HG03159 (cell line): ENCODE measurements around the gene PDZRN3.

ENCODE experiments used
- ATAC-seq: cut with Tn5 transposase; IDR thresholded peaks from one replicate; pipeline ENCODE4 v1.9.1; 2021; ENCODE audit warnings: mild to moderate bottlenecking, moderate library complexity; ENCODE audit not compliant: unreplicated experiment

PDZRN3 gene

GRCh38 chr3:73561494-73561893 lies 63.2 kb downstream of the PDZRN3 start:
- ATAC-seq = no peak

GRCh38 chr3:73559749-73560148 lies 65.0 kb downstream of the PDZRN3 start:
- no peak for ATAC-seq

- no peak for ATAC-seq
Measured at GRCh38 chr3:73558727-73559075, 66.0 kb downstream of the PDZRN3 start.

- ATAC-seq = no peak
Measured at GRCh38 chr3:73557986-73558726, 66.6 kb downstream of the PDZRN3 start.

- no peak for ATAC-seq
Measured at GRCh38 chr3:73556520-73557372, 68.0 kb downstream of the PDZRN3 start.

- ATAC-seq = no peak
Measured at GRCh38 chr3:73555076-73555475, 69.7 kb downstream of the PDZRN3 start.

- ATAC-seq = no peak
Measured at GRCh38 chr3:73552700-73553099, 72.0 kb downstream of the PDZRN3 start.

GRCh38 chr3:73550032-73550431 lies 74.7 kb downstream of the PDZRN3 start:
- no peak for ATAC-seq

- no peak for ATAC-seq
Measured at GRCh38 chr3:73549051-73549600, 75.6 kb downstream of the PDZRN3 start.

GRCh38 chr3:73548436-73548835 lies 76.3 kb downstream of the PDZRN3 start:
- no peak for ATAC-seq

- no peak for ATAC-seq
Measured at GRCh38 chr3:73547427-73548248, 77.1 kb downstream of the PDZRN3 start.

GRCh38 chr3:73546961-73547360 lies 77.8 kb downstream of the PDZRN3 start:
- no peak for ATAC-seq

- ATAC-seq = no peak
Measured at GRCh38 chr3:73543412-73543811, 81.3 kb downstream of the PDZRN3 start.

- no peak for ATAC-seq
Measured at GRCh38 chr3:73542136-73542535, 82.6 kb downstream of the PDZRN3 start.

GRCh38 chr3:73540969-73541740 lies 83.6 kb downstream of the PDZRN3 start:
- no peak for ATAC-seq

GRCh38 chr3:73538486-73538885 lies 86.3 kb downstream of the PDZRN3 start:
- ATAC-seq = no peak

- no peak for ATAC-seq
Measured at GRCh38 chr3:73536952-73537351, 87.8 kb downstream of the PDZRN3 start.

GRCh38 chr3:73536336-73536895 lies 88.3 kb downstream of the PDZRN3 start:
- no peak for ATAC-seq

- ATAC-seq = no peak
Measured at GRCh38 chr3:73535931-73536330, 88.8 kb downstream of the PDZRN3 start.

- no peak for ATAC-seq
Measured at GRCh38 chr3:73535137-73535536, 89.6 kb downstream of the PDZRN3 start.
